Activated CD4-positive, alpha-beta T cell treated with anti-CD3 and anti-CD28 coated beads, Interleukin-2, Interleukin-4, amounts not matched to agents 100 ng/mL and 50 ng/mL, durations not matched to agents 16 hours and 8 hours (primary cell): ENCODE results near the gene CAPN10.

Experiments
- DNase-seq: peaks from one replicate; pipeline ENCODE4 v3.0.0-alpha.2; 2020; ENCODE audit warnings: low spot score

Gene CAPN10

DNA sequence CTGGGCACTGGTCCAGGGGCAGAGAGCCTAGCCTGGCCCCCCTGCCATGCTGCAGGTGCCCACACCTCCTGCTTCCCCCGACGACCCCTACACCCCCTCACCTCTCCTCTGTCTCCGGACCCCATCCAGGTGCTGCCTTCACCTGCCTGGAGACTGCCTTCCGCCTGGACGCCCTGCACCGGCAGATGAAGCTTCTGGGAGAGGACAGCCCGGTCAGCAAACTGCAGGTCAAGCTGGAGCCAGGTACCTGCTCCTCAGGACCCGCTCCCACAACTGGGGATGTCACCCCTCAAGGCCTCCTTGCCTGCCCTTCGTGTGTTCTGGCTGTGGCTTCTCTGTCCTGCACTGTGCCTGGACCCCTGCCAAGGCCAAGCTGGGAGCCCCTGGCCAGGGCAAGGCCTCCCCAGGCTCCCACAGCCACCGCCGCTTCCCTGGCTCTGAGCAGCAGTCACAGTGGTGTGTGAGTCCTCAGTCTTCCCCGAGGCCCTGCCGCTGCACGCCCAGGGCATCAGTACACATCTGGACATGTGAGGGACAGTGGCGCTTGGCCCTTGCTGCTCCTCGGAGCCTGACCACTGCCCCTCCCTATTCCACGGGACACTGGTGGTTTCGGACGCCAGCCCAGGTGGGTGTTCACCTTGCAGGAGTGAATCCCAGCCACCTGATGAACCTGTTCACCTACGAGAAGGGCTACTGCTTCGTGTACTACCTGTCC, 12.0 kb upstream of the CAPN10 start:
- DNase-seq, result no peak

DNA sequence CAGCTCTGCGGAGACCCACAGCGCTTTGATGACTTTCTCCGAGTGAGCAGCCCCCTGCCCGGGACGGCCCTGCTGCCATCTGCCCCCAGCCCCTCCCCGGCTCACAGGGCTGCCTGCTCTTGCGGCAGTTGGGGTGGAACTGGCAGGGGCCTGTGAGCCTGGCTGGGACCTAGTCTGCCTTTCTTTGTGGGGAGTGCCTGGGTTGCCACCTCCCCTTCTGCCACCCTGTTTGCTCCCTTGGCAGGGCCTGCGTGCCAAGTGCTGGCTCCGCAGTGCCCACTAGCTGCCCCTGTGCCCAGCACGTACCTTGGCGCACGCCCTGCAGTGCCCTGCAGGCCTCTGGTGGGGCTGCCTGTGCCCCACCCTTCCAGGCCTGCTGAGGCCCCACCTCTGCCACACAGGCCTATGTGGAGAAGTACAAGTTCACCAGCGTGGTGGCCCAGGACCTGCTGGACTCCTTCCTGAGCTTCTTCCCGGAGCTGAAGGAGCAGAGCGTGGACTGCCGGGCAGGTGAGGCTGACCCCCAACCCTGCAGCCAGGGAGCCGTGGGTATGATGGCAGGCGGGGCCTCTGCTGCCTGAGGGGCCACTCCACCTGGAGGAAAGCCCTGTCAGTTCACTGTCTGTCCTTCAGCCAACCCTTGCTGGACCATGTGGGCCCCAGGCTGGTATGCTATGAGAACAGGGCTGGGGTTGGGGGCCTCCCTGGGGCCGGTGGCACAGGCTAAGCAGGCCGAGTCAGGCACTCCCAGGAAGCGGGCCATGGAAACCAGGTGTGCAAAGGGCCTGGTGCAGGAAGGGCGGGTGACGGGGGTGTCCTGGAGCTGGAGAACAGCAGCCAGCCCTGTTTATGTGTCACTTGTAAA, 11.2 kb upstream of the CAPN10 start:
- DNase-seq, result no peak

- no peak for DNase-seq
Observed at GRCh38 chr2:240576036-240576435, 10.5 kb upstream of the CAPN10 start.

DNA sequence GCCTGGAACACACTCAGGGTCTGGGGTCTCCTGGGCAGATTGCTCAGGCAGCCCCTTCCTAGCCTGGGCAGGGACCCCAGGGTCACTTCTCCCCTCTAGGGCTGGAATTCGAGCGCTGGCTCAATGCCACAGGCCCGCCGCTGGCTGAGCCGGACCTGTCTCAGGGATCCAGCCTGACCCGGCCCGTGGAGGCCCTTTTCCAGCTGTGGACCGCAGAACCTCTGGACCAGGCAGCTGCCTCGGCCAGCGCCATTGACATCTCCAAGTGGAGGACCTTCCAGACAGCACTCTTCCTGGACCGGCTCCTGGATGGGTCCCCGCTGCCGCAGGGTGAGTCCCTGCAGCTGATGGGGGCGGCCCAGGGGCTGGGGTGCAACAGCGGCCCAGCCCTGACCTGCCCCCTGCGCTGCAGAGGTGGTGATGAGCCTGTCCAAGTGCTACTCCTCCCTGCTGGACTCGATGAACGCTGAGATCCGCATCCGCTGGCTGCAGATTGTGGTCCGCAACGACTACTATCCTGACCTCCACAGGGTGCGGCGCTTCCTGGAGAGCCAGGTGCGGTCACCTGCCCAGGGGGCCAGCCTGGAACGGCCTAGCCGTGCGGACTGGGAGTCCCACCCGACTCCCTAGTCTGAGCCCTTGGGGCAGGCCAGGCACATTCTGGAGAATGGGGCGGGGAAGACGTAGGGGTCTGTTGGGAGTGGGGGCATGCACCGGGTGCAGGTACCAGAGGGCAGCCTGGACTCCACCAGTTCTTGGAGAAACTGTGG, 9.9 kb upstream of the CAPN10 start:
- DNase-seq, result no peak

DNA sequence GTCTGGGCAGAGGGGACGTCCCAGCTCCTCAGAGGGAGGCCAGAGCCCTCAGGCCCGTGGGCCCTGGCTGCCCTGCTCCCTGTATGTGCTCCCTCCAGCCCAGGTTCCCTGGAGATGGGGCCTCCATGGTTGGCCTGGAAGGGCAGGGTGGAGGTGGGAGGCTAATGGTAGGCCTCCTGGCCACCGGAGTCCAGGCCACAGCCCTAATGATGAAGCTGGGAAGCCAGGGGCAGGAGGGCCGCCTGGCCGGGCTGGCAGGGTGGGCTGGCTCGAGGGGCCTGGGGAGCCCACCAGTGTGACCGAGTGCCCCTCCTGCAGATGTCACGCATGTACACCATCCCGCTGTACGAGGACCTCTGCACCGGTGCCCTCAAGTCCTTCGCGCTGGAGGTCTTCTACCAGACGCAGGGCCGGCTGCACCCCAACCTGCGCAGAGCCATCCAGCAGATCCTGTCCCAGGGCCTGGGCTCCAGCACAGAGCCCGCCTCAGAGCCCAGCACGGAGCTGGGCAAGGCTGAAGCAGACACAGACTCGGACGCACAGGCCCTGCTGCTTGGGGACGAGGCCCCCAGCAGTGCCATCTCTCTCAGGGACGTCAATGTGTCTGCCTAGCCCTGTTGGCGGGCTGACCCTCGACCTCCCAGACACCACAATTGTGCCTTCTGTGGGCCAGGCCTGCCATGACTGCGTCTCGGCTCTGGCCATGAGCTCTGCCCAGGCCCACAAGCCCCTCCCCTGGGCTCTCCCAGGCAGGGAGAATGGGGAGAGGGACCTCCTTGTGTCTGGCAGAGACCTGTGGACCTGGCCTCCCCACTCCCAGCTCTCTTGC, 9.0 kb upstream of the CAPN10 start:
- no peak for DNase-seq

DNA sequence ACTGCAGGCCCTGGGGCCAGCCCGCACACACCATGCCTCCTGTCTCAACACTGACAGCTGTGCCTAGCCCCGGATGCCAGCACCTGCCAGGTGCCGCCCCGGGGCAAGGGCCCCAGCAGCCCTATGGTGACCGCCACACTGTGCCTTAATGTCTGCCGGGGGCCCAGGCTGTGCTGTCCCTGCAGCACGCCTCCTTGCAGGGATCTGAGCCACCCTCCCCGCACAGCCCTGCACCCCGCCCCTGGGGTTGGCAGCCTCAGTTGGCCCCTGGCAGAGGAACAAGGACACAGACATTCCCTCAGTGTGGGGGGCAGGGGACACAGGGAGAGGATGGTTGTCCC, 8.5 kb upstream of the CAPN10 start:
- no peak for DNase-seq

GRCh38 chr2:240578488-240578887, 8.0 kb upstream of the CAPN10 start:
- no peak for DNase-seq

DNA sequence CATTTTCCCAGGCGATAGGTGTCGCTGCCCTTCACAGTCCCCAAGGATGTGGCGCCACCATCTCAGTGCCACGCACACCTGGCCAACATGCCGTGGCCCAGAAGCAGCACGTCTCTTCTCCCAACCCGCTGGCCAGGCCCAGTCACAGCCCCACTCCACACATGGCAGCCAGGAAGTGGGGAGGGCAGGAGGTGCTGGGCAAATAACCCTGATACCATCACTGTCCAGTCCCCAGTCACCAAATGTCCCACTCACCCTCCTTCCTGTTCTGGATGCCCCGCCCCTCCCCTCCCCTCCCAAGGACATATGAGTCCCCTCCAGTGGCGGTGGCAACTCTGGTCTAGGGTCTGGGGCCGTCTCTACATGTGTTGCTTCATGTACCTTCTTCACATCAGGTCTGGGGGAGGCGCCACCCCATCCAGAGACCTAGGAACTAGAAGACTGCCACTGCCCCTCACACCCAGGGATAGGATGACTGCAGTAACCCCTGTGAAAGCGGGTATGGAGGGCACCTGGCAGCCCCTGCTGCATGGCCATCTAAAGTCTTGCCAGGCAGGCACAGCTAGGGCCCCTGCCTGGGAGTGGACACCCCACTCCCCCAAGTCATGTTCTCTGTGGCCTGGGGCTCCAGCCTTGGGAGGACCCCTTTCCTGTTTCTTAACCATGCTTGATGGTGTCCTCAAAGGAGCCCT, 7.3 kb upstream of the CAPN10 start:
- DNase-seq, result no peak

- DNase-seq, result peak; percentile 89
Observed at GRCh38 chr2:240579771-240580614, 6.5 kb upstream of the CAPN10 start.

- DNase-seq, result no peak
Observed at GRCh38 chr2:240581811-240582210, 4.7 kb upstream of the CAPN10 start.

- no peak for DNase-seq
Observed at GRCh38 chr2:240582781-240583180, 3.8 kb upstream of the CAPN10 start.

- no peak for DNase-seq
Observed at GRCh38 chr2:240583774-240584173, 2.8 kb upstream of the CAPN10 start.

DNA sequence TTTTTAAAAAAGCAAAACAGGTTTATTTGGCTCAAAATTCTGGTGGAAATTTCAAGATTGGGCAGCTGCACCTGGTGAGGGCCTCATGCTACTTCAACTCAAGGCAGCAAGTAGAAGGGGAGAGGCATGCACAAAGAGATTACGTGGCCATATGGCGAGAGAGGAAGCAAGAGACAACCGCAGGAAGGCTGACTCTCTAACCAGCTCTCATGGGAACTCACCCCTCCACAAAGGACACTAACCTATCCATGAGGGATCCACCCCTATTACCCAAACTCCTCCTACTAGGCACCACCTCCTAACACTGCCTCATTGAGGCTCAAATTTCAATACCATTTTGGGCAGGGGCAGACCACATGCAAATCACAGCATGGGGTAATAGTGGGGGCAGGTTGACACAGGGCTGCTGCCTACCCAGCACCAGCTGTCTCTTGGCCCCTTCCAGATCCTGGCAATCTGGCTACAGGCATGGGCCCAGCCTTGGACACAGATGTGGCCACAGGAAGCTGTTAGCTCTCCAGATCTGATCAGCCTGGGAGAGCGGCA, 2.0 kb upstream of the CAPN10 start:
- peak; percentile 34 for DNase-seq

GRCh38 chr2:240585101-240585500, 1.4 kb upstream of the CAPN10 start:
- no peak for DNase-seq

- no peak for DNase-seq
Observed at GRCh38 chr2:240585681-240586197, 795 bp upstream of the CAPN10 start.

GRCh38 chr2:240586919-240587800, 626 bp downstream of the CAPN10 start:
- DNase-seq, result peak; percentile 57

GRCh38 chr2:240588006-240588655, 1.6 kb downstream of the CAPN10 start:
- no peak for DNase-seq

- DNase-seq, result no peak
Observed at GRCh38 chr2:240588669-240589068, 2.1 kb downstream of the CAPN10 start.
